ENCODE measurements around the gene CLEC4D.
A peak's percentile ranks its signal among the peaks of the same experiment; 100 is the strongest.
"Not testable (repeated sequence)": the region's sequence is repeated elsewhere in the genome, so short reads cannot be mapped to it uniquely, and the experiment has no call there.

Gene CLEC4D
- 0 reads per million in 2 donors for total RNA-seq

GRCh38 chr12:8513256-8513655 lies at the start of gene CLEC4D:
Gene CLEC4D (plus strand): TSS chr12:8513503. CDS start chr12:8513733, 230 bp downstream.
- DNase-seq: no peak

GRCh38 chr12:8465301-8465996 lies 47.9 kb upstream of the CLEC4D start:
- no peak for DNase-seq

- no peak for DNase-seq
Observed at GRCh38 chr12:8466241-8466640, 47.1 kb upstream of the CLEC4D start.

DNA sequence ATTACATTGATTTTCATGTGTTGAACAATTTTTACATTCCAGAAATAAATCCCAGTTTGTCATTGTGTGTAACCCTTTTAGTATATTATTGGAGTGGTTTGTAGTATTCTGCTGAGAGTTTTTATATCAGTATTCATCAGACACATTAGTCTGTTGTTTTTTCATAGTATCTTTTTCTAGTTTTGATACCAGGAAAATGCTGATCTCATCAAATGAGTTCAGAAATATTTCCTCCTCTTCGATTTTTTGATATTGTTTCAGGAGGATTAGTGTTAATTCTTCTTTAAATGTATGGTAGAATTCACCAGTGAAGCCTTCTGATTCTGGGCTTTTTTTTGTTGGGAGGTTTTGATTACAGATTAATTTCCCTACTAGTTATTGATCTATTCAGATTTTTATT lies 42.2 kb upstream of the CLEC4D start:
- no peak for DNase-seq

DNA sequence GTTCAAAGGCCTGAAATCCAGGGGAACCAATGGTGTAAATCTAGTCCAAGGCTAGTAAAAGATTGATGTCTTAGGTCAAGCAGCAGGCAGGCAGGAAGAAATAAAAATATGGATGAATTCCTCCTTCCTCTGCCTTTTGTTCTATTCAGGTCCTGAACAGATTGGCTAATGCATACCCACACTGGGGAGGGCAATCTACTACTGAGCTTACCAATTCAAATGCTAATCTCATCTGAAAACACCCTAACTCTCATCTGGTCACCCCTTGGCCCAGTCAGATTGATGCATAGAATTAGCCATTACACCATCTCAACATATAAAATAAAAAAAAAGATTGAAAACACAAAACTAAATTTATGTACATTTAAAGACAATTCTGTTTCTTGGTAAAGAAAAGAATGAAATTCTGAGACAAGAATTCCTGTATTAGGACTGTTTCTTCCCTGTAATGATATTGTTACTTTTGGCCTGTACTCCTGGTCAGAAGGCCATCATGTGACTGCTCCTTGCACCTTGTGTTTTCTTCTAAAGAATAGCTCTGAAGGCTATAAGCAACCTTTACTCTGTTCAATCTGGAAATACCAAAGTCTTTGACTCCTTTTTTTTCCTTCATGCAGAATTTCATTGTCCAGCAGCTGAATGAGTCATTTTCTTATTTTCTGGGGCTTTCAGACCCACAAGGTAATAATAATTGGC lies 37.6 kb upstream of the CLEC4D start:
- DNase-seq: no peak

DNA sequence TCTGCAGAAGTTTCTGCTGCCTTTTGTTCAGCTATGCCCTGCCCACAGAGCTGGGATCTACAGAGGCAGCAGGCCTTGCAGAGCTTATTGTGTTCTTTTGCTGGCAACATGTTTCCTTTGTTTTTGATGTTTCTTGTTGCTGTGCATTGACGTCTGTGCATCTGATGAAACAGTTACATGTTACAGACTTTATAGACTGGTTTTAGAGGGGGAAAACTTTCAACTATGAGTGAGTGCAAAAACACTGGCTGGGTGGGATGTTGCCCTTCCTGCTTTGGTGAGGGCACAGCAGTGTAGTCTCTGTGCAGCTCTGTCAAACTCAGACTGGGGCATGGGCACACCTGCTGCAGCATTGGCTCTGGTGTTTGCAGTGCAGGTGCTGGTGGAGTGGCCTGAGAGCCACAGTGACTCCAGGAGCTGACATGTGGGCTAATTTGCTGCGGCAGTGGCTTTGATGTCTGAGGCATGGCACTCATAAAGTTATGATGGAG lies 30.7 kb upstream of the CLEC4D start:
- no peak for DNase-seq

- peak in 1 of 5 experiments; percentile 40 for DNase-seq
Observed at GRCh38 chr12:8483079-8483478, 30.2 kb upstream of the CLEC4D start.

DNA sequence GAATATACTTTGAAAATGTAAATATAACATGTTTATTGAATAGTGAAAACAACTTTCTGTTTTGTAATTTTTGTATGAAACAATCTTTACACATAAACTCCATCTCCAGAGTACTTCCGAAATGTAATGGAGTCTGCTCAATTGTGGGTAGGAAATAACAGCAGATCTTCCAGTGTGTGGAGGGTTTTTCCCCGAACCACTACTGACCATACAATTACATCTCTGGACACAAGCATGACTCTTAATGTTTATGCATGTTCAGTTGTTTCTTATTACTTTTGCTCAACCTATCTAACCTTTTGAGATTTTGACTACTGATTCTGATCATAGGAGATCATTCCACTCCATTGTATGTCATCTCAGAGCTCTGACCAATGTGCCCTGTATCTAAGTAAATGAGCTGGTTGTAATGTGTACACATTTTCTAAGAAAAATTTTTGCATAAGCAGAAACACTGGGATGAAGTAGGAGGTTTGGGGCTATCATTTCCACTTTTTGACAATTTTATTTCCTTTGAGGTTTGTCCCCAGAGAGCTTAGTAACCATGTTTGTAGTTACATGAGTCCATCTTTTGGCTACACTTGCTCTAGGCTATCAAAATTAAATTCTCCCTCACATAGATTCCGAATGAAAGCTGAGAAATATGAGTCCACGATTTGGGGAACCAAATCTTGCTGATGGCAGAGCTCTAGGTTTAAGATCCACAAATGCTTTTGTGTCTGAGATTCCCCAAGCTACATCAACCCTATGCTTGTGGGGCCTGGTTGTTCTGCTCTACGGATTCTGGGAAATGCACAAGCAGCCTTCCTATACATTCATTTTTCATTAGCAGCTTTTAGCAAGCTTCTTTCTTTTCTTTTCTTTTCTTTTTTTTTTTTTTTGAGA lies 21.4 kb upstream of the CLEC4D start:
- no peak for DNase-seq

GRCh38 chr12:8493084-8493483 lies 20.2 kb upstream of the CLEC4D start:
- peak in 2 of 5 experiments; percentile 53 to 91 for DNase-seq

DNA sequence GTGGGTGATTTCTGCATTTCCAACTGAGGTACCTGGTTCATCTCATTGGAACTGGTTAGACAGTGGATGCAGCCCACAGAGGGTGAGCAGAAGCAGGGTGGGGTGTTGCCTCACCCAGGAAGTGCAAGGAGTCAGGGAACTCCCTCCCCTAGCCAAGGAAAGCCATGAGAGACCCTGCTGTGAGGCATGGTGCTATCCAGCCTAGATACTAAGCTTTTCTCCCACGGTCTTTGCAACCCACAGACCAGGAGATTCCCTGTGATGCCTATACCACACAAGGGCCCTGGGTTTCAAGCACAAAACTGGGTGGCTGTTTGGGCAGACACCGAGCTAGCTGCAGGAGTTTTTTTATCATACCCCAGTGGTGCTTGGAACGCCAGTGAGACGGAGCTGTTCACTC lies 17.6 kb upstream of the CLEC4D start:
- DNase-seq: not testable (repeated sequence)

GRCh38 chr12:8496074-8496473 lies 17.2 kb upstream of the CLEC4D start:
- DNase-seq: not testable (repeated sequence)

GRCh38 chr12:8499616-8500015 lies 13.7 kb upstream of the CLEC4D start:
- DNase-seq: no peak

- no peak for DNase-seq
Observed at GRCh38 chr12:8501720-8502119, 11.6 kb upstream of the CLEC4D start.

GRCh38 chr12:8504351-8504750 lies 9.0 kb upstream of the CLEC4D start:
- DNase-seq: no peak

- DNase-seq: no peak
Observed at GRCh38 chr12:8507596-8507995, 5.7 kb upstream of the CLEC4D start.

DNA sequence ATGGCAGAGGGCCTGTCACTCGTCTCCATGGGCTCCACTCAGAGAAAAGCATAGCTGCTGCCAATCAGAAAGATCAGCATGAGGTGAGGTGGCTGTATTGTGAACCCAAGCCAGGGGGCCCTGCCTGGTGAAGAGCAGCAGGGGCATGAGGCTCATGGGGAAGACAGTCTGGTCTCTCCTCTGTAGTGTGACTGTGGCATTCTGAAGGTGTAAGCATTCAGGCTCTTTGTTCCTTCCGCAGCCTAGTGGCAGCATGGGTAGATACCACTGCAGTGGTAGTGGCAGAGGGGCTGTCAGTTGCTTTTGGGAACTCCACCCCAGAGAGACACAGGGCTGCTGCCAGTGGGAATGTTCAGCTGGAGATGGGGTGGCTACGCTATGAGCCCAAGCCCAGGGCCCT lies 5.1 kb upstream of the CLEC4D start:
- DNase-seq: no peak

GRCh38 chr12:8508910-8509841 lies 4.1 kb upstream of the CLEC4D start:
- DNase-seq: no peak

GRCh38 chr12:8517971-8518370 lies 4.7 kb downstream of the CLEC4D start:
- no peak for DNase-seq

GRCh38 chr12:8519171-8519570 lies 5.9 kb downstream of the CLEC4D start:
- DNase-seq: no peak

- no peak for DNase-seq
Observed at GRCh38 chr12:8527250-8528130, 14.2 kb downstream of the CLEC4D start.

- no peak for DNase-seq
Observed at GRCh38 chr12:8532045-8532444, 18.7 kb downstream of the CLEC4D start.

Data from T-helper 2 cell (primary cell).